OCI-LY1 (cell line): ENCODE results near the gene COL21A1.

Experiments
- EZH2 ChIP-seq: fragments of 200-600 bp; sonication (generic), shearing (Covaris generic); IDR thresholded peaks from 2 replicates; pipeline ENCODE4 v1.8.0; 2017; ENCODE audit warnings: borderline replicate concordance, mixed run types, mild to moderate bottlenecking, antibody characterized with exemption, low read length, moderate library complexity, mixed read lengths
- TF ChIP-seq, protein P1 (sequence below): fragments of 200-600 bp; sonication (generic), shearing (Covaris generic); IDR thresholded peaks from 2 replicates; pipeline ENCODE4 v1.5.1; 2017; ENCODE audit warnings: mild to moderate bottlenecking, antibody characterized with exemption, low read length, moderate library complexity, mixed read lengths

DNA sequence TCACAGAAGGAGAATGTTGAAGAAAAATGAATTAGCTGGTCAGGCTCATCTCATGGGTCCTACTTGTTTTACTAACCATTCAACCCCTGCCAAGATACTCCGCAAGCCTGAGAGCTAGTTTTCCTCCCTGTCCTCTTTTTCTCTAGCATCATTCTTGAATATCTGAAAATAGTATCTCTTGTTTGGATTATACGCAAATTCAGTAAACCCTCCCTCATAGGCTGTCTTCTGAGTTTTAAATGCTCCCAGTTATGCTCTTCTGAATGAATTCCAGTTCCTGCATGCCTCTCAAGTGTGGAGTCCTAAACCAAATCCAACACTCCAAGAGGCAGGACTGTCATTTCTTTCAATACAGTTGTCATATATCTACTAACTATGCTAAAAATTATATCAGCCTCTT is 99.6 kb downstream of the COL21A1 start:
- TF ChIP-seq, protein P1, sequence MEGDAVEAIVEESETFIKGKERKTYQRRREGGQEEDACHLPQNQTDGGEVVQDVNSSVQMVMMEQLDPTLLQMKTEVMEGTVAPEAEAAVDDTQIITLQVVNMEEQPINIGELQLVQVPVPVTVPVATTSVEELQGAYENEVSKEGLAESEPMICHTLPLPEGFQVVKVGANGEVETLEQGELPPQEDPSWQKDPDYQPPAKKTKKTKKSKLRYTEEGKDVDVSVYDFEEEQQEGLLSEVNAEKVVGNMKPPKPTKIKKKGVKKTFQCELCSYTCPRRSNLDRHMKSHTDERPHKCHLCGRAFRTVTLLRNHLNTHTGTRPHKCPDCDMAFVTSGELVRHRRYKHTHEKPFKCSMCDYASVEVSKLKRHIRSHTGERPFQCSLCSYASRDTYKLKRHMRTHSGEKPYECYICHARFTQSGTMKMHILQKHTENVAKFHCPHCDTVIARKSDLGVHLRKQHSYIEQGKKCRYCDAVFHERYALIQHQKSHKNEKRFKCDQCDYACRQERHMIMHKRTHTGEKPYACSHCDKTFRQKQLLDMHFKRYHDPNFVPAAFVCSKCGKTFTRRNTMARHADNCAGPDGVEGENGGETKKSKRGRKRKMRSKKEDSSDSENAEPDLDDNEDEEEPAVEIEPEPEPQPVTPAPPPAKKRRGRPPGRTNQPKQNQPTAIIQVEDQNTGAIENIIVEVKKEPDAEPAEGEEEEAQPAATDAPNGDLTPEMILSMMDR, result no peak
- no peak for TF ChIP-seq EZH2
